Measurements from ENCODE around the gene SLC39A11.

DNA sequence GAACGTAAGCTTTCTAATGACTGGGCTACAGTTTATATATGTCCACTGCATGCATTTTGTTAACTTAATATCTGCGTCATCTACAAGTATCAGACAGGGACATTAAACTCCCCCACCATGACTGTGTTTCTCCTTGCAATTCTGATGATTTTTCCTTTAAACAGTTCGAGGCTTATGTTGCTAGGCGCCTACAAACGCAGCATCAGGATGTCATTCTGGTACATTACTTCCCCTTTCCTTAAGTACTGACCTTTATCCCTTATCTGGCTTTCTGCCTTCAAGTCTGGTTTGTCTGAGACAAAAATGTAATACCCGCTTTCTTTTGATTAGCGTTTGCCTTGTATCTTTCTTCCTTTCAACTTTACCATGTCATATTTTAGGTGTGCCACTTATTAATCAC is 362.4 kb downstream of the SLC39A11 start:
- TF ChIP-seq POLR2AphosphoS5 (IDR thresholded peaks at IDR 0.05; ENCODE audit: low read depth, low read length) (no peak), TAF1 (IDR thresholded peaks at IDR 0.05; ENCODE audit: low read depth, low read length) (no peak), POLR2A (IDR thresholded peaks at IDR 0.05; ENCODE audit: low read depth, low read length) (no peak), SPI1 (IDR thresholded peaks at IDR 0.05; ENCODE audit: low read depth, low read length) (no peak), PAX5 (IDR thresholded peaks at IDR 0.05; ENCODE audit: insufficient read depth, low read length, severe bottlenecking) (no peak)

All from GM12891 (cell line).